ENCODE measurements around the gene TSPEAR. TPM values are rescaled to one million over a fixed set of nuclear protein-coding genes. Genes with fewer than 3 reads are reported as not detected.
"Not testable (repeated sequence)": the region's sequence is repeated elsewhere in the genome, so short reads cannot be mapped to it uniquely, and the experiment has no call there.

Gene TSPEAR
- total RNA-seq, 4 donors from 2014 or later, result not detected

DNA sequence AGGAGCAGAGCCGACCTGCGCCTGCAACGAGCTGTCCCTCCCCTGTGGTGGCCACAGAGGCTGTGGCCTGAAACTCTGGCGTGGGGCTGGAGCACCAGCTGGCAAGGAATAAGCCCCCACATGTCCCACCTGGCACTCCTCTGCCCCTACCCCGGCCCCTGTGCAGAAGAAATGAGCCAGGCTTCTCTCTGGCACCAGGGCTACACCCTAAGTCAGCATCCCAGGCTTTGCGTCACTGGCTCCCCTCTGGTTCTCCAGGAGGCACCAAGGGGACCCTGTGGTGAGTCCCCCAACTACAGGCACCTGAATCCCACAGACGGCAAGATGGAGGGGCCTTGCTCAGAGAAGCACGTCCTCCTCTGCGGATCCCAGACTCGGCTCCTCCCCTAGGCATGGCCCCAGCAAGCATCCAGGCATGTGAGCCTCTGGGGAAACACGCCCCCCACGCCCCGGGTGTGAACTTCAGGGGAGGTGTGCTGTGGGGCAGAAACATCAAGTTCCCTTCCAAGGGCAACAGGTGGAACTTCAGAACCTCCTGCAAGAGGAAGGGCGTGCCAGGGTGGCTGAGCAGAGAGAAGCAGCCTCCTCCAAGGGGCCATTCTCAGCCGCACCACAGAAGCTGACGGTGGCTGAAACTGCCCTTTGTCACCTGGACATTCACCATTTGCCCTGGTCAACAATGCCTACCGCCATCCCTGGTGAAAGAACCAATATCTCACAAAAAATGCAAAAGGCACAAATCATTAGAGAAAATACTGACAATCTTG, 108.1 kb downstream of the TSPEAR start:
- intact Hi-C loops (cut with DNase I; ENCODE audit: low total_unique reads), result no loop called here
- Histone ChIP-seq H3K9me3 (no peaks in the 10 kb centered on the region), H3K36me3 (no peaks in the 10 kb centered on the region), H3K4me1 (no peaks in the 10 kb centered on the region), H3K4me3 (no peak overlapping the region), H3K27me3 (peaks cover 18 to 40% (median 28%) of the 10 kb centered on the region in 3 donors), H3K27ac (no peak overlapping the region)
- ATAC-seq (no peak), DNase-seq (no peak)
- in situ Hi-C loops (cut with MboI; ENCODE audit: low sequenced_read_pairs in 4 of 4), result no loop called here
- TF ChIP-seq, protein P1, sequence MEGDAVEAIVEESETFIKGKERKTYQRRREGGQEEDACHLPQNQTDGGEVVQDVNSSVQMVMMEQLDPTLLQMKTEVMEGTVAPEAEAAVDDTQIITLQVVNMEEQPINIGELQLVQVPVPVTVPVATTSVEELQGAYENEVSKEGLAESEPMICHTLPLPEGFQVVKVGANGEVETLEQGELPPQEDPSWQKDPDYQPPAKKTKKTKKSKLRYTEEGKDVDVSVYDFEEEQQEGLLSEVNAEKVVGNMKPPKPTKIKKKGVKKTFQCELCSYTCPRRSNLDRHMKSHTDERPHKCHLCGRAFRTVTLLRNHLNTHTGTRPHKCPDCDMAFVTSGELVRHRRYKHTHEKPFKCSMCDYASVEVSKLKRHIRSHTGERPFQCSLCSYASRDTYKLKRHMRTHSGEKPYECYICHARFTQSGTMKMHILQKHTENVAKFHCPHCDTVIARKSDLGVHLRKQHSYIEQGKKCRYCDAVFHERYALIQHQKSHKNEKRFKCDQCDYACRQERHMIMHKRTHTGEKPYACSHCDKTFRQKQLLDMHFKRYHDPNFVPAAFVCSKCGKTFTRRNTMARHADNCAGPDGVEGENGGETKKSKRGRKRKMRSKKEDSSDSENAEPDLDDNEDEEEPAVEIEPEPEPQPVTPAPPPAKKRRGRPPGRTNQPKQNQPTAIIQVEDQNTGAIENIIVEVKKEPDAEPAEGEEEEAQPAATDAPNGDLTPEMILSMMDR (IDR thresholded peaks at IDR 0.05 in 4 of 5, conservative IDR thresholded peaks at IDR 0.05 in 1 of 5), result no peak
- no peak for TF ChIP-seq POLR2A (IDR thresholded peaks at IDR 0.05)

DNA sequence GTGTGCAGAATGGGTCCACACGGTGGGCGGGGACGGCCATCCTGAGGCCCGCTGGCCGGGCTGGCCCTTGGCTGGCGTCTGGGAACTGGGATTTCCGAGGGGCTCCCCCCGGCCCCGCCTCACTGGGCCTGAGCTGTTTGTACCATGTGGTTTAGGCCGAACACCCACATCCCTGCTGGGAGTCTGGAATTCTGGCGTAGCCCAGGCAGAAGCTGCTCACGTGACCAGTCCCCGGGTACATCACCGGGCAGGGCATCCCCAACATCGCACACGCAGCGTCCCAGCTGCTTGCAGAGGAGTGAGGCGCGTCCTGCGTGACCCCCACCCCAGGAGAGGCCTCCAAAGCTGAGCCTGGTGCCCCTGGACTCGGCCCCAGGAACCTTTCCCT, 108.9 kb downstream of the TSPEAR start:
- DNase-seq (no peak), ATAC-seq (no peak)
- Histone ChIP-seq H3K27ac (no peak overlapping the region), H3K4me1 (no peaks in the 10 kb centered on the region), H3K27me3 (peaks cover 18 to 45% (median 31%) of the 10 kb centered on the region in 3 donors), H3K9me3 (no peaks in the 10 kb centered on the region), H3K4me3 (no peak overlapping the region), H3K36me3 (no peaks in the 10 kb centered on the region)
- intact Hi-C loops (cut with DNase I; ENCODE audit: low total_unique reads), result no loop called here
- no peak for TF ChIP-seq POLR2A (IDR thresholded peaks at IDR 0.05)
- TF ChIP-seq, protein P1 (IDR thresholded peaks at IDR 0.05 in 4 of 5, conservative IDR thresholded peaks at IDR 0.05 in 1 of 5), result no peak
- in situ Hi-C loops (cut with MboI; ENCODE audit: low sequenced_read_pairs in 4 of 4), result no loop called here

DNA sequence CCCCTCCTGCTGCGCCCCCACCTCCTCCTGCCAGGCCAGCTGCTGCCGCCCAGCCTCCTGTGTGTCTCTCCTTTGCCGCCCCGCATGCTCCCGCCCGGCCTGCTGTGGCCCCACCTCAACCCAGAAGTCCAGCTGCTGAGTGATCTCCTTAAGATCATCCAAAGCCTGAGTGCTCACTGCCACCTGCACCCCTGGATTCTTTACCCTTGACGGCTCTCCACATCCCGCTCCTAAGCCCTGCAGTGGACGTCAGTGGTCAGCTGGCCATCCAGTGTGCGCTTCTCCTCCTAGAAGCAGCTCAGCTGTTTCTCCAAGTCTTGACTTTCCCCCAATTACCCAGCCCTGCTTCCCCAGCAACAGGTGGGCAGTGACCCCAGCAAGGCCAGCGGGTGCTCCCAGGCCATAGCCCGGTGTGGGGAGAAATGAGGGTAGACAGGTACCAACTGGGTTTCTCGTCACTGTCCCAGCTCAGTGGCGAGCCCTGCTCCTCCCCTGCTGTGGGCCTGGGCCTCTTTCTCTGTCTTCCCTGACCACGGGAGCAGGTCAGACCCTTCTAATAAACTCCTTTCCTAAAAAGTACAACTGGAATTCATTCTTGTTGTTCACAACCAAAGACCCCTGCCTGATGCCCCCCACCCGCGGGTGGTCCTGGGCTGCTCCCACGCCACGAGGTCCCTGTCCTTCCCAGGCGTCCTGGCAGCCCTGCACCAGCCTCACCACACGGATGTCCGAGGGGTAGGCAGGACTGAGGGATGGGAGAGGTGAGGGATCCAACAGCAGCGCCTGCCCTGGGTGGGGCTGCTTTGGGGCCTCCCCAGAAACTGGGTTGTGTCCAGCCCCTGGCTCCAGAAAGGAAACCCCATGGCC, 109.5 kb downstream of the TSPEAR start:
- TF ChIP-seq, protein P1 (IDR thresholded peaks at IDR 0.05 in 4 of 5, conservative IDR thresholded peaks at IDR 0.05 in 1 of 5), result no peak
- TF ChIP-seq POLR2A (IDR thresholded peaks at IDR 0.05), result no peak
- H3K27me3 ChIP-seq, result peaks cover 18 to 45% (median 36%) of the 10 kb centered on the region in 3 donors
- no peak overlapping the region for H3K27ac ChIP-seq
- ATAC-seq, result no peak
- H3K9me3 ChIP-seq, result no peaks in the 10 kb centered on the region
- no peaks in the 10 kb centered on the region for H3K36me3 ChIP-seq
- no peaks in the 10 kb centered on the region for H3K4me1 ChIP-seq
- in situ Hi-C loops (cut with MboI; ENCODE audit: low sequenced_read_pairs in 4 of 4), result no loop called here
- no peak overlapping the region for H3K4me3 ChIP-seq
- intact Hi-C loops (cut with DNase I; ENCODE audit: low total_unique reads), result no loop called here
- DNase-seq, result no peak

DNA sequence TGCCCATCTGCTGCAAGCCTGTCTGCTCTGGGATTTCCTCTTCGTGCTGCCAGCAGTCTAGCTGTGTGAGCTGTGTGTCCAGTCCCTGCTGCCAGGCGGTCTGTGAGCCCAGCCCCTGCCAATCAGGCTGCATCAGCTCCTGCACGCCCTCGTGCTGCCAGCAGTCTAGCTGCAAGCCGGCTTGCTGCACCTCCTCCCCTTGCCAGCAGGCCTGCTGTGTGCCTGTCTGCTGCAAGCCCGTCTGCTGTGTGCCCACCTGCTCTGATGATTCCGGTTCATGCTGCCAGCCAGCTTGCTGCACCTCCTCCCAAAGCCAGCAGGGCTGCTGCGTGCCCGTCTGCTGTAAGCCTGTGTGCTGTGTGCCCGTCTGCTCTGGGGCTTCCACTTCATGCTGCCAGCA, 110.3 kb downstream of the TSPEAR start:
- H3K27me3 ChIP-seq, result peaks cover 18 to 49% (median 39%) of the 10 kb centered on the region in 3 donors
- H3K36me3 ChIP-seq; in situ Hi-C loops (cut with MboI; ENCODE audit: low sequenced_read_pairs in 4 of 4); ATAC-seq; H3K9me3 ChIP-seq; intact Hi-C loops (cut with DNase I; ENCODE audit: low total_unique reads); H3K4me1 ChIP-seq; H3K27ac ChIP-seq; H3K4me3 ChIP-seq; DNase-seq: not testable (repeated sequence)

DNA sequence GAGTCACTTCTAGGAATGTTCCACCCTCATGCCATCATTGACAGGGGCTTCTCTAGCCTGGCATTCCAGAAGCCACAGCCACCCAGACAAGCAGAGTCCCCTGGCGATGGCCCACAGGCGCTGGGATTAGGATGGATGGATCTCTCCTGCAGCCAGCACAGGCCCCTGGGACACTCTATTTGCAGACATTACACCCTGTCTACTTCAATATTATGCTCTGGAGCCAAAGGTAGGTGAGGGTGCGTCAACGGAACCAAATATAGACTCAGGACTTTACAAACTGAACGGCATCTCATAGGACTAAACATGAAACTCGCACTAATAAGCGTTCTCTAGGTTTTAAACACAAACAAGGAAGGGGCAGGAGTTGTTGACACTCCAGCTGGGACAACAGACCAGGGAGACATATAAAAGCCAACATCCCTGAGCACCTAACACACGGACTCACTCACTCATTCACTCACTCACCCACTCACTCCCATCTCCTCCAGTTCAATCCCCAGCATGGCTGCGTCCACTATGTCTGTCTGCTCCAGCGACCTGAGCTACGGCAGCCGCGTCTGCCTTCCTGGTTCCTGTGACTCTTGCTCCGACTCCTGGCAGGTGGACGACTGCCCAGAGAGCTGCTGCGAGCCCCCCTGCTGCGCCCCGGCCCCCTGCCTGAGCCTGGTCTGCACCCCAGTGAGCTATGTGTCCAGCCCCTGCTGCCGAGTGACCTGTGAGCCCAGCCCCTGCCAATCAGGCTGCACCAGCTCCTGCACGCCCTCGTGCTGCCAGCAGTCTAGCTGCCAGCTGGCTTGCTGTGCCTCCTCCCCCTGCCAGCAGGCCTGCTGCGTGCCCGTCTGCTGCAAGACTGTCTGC, 111.0 kb downstream of the TSPEAR start, which contains the start of gene KRTAP10-7:
TSS of gene KRTAP10-7 (plus strand) at position 480 of the 861 bp plus-strand sequence. CDS start at position 505, 25 bp downstream.
- DNase-seq; intact Hi-C loops (cut with DNase I; ENCODE audit: low total_unique reads); H3K9me3 ChIP-seq; H3K36me3 ChIP-seq; H3K4me1 ChIP-seq; ATAC-seq; in situ Hi-C loops (cut with MboI; ENCODE audit: low sequenced_read_pairs in 4 of 4); H3K27ac ChIP-seq; H3K4me3 ChIP-seq: not testable (repeated sequence)
- peaks cover 18 to 51% (median 45%) of the 10 kb centered on the region in 3 donors for H3K27me3 ChIP-seq

All from gastrocnemius medialis (tissue), 4 donors.